Measurements from ENCODE around the gene HSPB1. TPM values are rescaled to one million over a fixed set of nuclear protein-coding genes. Genes with fewer than 3 reads are reported as not detected.

HSPB1 gene
- total RNA-seq, 1 donor, result 91.8 TPM

- H3K4me3 ChIP-seq (ENCODE audit: low read depth, low read length), result no peak overlapping the region
- TF ChIP-seq CTCF (IDR thresholded peaks at IDR 0.05; ENCODE audit: insufficient read depth, low read length), result no peak
- no peak for DNase-seq (ENCODE audit: low read depth)
Observed at GRCh38 chr7:76353744-76354143, 51.3 kb downstream of the HSPB1 start.

Other genes starting within 250 kb of the HSPB1 start
- gene SRRM3, start 100.8 kb upstream of the HSPB1 start, total RNA-seq (ENCODE audit: low replicate concordance), result 0.18 and 1.3 TPM in 2 replicates
- 112 and 115 TPM in 2 replicates for gene YWHAG, start 56.3 kb downstream of the HSPB1 start, total RNA-seq (ENCODE audit: low replicate concordance)
- gene SSC4D, start 107.0 kb downstream of the HSPB1 start, total RNA-seq (ENCODE audit: low replicate concordance), result 0.36 and 1.5 TPM in 2 replicates
- gene ZP3, start 122.3 kb downstream of the HSPB1 start, total RNA-seq (ENCODE audit: low replicate concordance), result 0.63 and 2.9 TPM in 2 replicates
- 3.8 and 6.6 TPM in 2 replicates for gene DTX2, start 159.0 kb downstream of the HSPB1 start, total RNA-seq (ENCODE audit: low replicate concordance)
- gene UPK3B, start 207.9 kb downstream of the HSPB1 start, total RNA-seq (ENCODE audit: low replicate concordance), result 0.16 and 0.18 TPM in 2 replicates
- gene SPDYE16, start 240.6 kb downstream of the HSPB1 start, total RNA-seq (ENCODE audit: low replicate concordance), result 0.09 and 0.33 TPM in 2 replicates

All from fibroblast of the aortic adventitia (primary cell).